ENCODE measurements around the gene PCOLCE2.

DNA sequence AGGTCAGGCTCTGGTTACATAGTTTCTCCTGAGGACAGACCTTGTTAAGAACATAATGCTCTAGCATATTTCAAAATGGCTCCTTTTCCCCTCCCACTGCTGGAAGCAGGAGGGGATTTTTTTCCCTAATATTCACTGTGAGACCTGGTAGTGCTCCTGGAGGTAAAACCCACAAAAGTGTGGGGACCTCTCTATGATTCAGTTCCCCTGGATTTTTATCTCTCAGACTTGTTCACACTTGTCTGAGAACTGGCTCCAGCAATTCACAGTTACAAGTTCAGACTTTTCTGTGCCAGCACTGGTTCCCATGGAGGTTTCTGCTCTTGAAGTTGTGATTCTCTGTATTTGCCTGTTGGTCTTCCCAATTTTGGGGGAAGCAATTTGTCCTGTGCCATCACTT, 36.3 kb upstream of the PCOLCE2 start:
- TF ChIP-seq EZH2 (IDR thresholded peaks at IDR 0.05) (no peak), POLR2AphosphoS5 (IDR thresholded peaks at IDR 0.05; ENCODE audit: borderline replicate concordance, low read depth, low read length) (no peak)

Measured in SK-N-MC (cell line).